ENCODE measurements around the gene PRPS1.
"Not testable (repeated sequence)": the region's sequence is repeated elsewhere in the genome, so short reads cannot be mapped to it uniquely, and the experiment has no call there.

PRPS1 gene

GRCh38 chrX:107630031-107630689 lies 1.9 kb downstream of the PRPS1 start:
- no peak for DNase-seq

GRCh38 chrX:107632346-107632745 lies 4.0 kb downstream of the PRPS1 start:
- DNase-seq = peak; percentile 39

GRCh38 chrX:107646735-107647134 lies 18.4 kb downstream of the PRPS1 start:
- DNase-seq = no peak

- no peak for DNase-seq
These were observed 20.0 kb downstream of the PRPS1 start for GRCh38 chrX:107648332-107648731.

GRCh38 chrX:107654566-107654871 lies 26.2 kb downstream of the PRPS1 start:
- DNase-seq = no peak

- peak; percentile 87 for DNase-seq
These were observed 26.8 kb downstream of the PRPS1 start for GRCh38 chrX:107654872-107655761.

- DNase-seq = no peak
These were observed 28.7 kb downstream of the PRPS1 start for GRCh38 chrX:107656978-107657377.

- DNase-seq = no peak
These were observed 30.4 kb downstream of the PRPS1 start for GRCh38 chrX:107658660-107659059.

GRCh38 chrX:107659286-107659685 lies 31.0 kb downstream of the PRPS1 start:
- DNase-seq = no peak

- DNase-seq = no peak
These were observed 31.5 kb downstream of the PRPS1 start for GRCh38 chrX:107659768-107660167.

GRCh38 chrX:107662145-107662544 lies 33.8 kb downstream of the PRPS1 start:
- DNase-seq = no peak

- no peak for DNase-seq
These were observed 34.5 kb downstream of the PRPS1 start for GRCh38 chrX:107662824-107663223.

- DNase-seq = no peak
These were observed 38.6 kb downstream of the PRPS1 start for GRCh38 chrX:107666931-107667330.

- DNase-seq = no peak
These were observed 39.1 kb downstream of the PRPS1 start for GRCh38 chrX:107667426-107667825.

GRCh38 chrX:107668710-107669109 lies 40.4 kb downstream of the PRPS1 start:
- not testable (repeated sequence) for DNase-seq

GRCh38 chrX:107669261-107669660 lies 41.0 kb downstream of the PRPS1 start:
- DNase-seq = no peak

- DNase-seq = no peak
These were observed 41.7 kb downstream of the PRPS1 start for GRCh38 chrX:107669885-107670628.

GRCh38 chrX:107671256-107671655 lies 42.9 kb downstream of the PRPS1 start:
- not testable (repeated sequence) for DNase-seq

- DNase-seq = peak; percentile 78
These were observed 44.7 kb downstream of the PRPS1 start for GRCh38 chrX:107672955-107673378.

GRCh38 chrX:107673431-107673830 lies 45.1 kb downstream of the PRPS1 start:
- DNase-seq = no peak

GRCh38 chrX:107673933-107674479 lies 45.7 kb downstream of the PRPS1 start:
- DNase-seq = no peak

- DNase-seq = no peak
These were observed 46.4 kb downstream of the PRPS1 start for GRCh38 chrX:107674480-107675364.

GRCh38 chrX:107675365-107675654 lies 47.0 kb downstream of the PRPS1 start:
- DNase-seq = no peak

All from NCI-H226 (cell line).